Measurements from ENCODE around the gene FILIP1.

Gene FILIP1

DNA sequence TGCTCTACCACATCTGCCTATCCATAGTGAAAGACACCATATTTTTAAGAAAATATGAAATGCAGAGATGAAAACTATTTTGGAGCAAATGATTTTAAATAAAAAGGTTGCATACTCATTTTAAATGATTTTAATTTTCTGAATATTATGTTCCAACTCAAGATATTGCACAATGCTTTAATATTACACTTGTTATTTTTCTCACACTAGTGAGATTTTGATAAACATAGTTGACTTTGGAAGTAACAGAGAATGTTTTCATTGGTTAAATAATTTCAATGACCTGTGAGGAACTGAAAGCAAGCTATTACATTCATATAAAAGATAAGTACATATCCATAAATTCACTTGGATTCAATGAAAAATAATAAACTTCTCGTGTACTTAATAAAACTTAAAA is 201.9 kb downstream of the FILIP1 start:
- no peak for DNase-seq (ENCODE audit: low read depth)

- no peak for DNase-seq (ENCODE audit: low read depth)
Observed at GRCh38 chr6:75291331-75291730, 202.3 kb downstream of the FILIP1 start.

GRCh38 chr6:75290136-75290945 is 203.3 kb downstream of the FILIP1 start:
- DNase-seq (ENCODE audit: low read depth): no peak

GRCh38 chr6:75288023-75288422 is 205.6 kb downstream of the FILIP1 start:
- DNase-seq (ENCODE audit: low read depth): no peak

DNA sequence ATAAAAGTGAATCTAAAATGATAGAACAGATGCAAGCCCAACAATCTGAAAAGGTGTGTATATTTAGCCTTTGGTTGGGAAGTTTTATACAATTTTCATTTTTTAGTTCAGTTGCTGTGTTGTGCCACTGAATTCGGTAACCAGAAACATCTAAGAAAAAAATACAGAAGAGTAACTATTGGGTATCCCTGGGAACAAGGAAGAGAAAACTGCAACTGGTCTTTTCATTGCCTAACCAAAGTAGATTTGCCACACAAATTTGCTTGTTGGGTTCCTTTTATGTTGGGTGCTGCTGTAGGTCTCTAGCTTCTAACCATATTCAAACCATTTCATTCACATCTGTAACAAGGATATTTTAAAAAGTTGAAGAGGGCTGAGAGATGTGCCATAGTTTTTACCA is 206.2 kb downstream of the FILIP1 start:
- DNase-seq (ENCODE audit: low read depth): no peak

GRCh38 chr6:75286955-75287354 is 206.6 kb downstream of the FILIP1 start:
- DNase-seq (ENCODE audit: low read depth): no peak

GRCh38 chr6:75285283-75285639 is 208.3 kb downstream of the FILIP1 start:
- no peak for DNase-seq (ENCODE audit: low read depth)

DNA sequence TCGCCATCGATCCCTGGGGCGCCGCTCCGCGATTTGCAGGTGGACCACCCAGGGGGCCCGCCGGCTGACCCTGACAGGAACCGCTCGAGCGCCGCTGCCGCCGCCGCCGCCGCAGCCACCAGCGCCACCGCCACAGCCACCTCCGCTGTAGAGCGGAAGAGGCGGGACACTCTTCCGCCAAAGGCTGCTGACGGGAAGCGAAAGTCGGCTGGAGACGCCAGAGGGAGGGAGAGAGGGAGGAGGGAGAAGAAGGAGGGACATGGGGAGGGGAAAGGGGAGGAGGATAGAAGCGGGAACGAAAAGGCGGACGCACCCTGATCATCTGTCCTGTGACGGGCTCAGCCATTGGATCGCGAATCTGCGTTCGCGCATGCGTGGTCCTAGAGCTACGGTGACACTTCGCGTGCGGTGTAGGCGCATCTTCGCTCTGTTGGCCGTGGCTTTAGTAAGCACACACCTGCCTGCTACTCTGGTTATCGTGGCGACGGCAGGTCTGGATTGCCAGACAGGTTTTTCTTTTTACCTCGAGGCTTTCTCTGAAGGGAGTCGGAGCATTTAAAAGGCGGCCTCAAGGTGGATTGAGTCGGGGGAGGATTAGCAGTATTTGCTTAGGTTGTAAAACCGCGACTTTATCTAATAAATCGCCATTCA is 208.8 kb downstream of the FILIP1 start, which contains the start of gene TMEM30A:
Gene TMEM30A, minus strand, starts transcription at position 161 of the 651 bp plus-strand sequence. Its CDS starts 154 bp downstream, at position 7.
- DNase-seq (ENCODE audit: low read depth): peak; percentile 96

- DNase-seq (ENCODE audit: low read depth): peak; percentile 1
Observed at GRCh38 chr6:75283907-75284631, 209.5 kb downstream of the FILIP1 start.

DNA sequence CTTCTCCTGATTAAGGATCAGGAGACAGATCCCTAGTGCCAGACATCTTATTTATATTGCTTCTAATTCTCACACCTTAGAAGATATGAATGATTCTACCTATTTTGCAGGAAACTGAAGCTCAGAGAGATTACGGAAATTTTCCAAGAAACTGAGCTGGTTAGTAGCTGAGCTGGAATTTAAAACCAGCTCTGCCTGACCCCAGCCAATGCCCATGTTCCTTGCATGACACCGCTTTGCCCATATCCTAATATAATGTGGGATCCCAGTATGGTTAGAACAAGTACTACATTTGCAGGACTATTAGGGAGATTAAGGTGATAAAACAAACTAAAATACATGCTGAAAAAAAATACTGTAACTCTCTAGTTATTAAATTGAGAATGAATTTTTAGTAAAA is 210.9 kb downstream of the FILIP1 start:
- DNase-seq (ENCODE audit: low read depth): no peak

GRCh38 chr6:75281653-75282052 is 211.9 kb downstream of the FILIP1 start:
- DNase-seq (ENCODE audit: low read depth): no peak

- DNase-seq (ENCODE audit: low read depth): no peak
Observed at GRCh38 chr6:75280131-75280855, 213.3 kb downstream of the FILIP1 start.

DNA sequence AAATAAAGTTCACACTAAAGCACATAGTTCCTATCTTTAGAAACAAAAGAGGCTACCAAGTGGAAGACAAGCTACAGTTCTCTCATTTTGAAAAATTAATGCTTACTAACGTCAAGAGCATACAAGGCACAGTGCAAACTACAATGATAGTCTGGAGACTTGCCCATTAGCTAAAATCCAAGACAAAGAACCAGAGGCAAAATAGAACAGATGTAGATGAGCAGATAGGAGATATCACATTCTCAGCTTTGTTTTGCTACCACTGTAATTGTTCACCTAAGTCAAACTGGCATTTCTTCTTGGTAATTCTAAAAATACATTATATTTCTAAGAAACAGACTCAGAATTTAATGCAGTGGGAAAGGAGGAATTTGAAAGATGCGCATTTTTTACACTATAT is 214.2 kb downstream of the FILIP1 start:
- DNase-seq (ENCODE audit: low read depth): no peak

DNA sequence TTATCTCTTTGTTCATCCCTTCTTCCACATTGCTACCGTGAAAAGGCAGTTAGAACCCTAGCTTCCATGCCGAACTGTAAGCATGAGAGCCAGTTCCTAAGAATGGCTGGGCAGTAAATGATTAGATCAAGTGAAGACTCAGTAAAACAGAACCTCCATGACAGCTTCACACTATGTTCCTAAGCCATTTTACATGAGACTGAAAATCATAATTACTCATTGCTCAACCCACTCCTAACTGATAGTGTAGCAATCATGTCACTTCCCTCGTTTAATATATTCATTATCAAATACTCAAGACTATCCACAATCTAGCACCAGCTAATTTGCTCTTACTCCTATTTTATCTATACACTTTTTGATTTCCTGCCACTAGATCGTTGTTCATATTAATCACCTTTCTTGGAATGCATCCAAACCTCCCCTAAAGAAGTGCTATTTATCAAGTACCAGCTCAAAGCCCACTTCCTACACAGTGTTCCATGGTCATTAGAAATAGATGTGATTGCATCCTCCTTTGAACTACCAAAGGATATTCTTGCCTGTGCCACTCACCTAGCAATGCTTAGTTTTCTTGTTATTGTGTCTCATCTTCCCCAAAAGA is 215.0 kb downstream of the FILIP1 start:
- no peak for DNase-seq (ENCODE audit: low read depth)

DNA sequence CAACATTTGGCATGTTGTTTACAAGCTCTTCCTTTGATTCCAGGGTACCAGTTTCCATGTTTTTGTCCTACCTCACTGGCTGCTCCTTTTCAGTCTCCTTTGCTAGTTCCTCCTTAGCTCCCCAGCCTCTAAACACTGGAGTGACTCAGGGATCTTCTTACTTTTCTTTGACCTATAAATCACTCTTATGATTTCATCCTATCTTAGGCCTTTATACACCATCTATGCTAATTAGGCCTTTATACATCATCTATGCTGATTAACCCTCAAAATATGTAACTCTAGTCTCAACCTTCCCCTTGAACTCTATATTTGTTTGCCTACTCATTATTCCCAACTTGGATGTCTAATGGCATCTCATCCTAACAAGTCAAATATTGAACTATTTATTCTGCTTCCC is 218.5 kb downstream of the FILIP1 start:
- no peak for DNase-seq (ENCODE audit: low read depth)

GRCh38 chr6:75273009-75273408 is 220.6 kb downstream of the FILIP1 start:
- no peak for DNase-seq (ENCODE audit: low read depth)

GRCh38 chr6:75272145-75272840 is 221.3 kb downstream of the FILIP1 start:
- no peak for DNase-seq (ENCODE audit: low read depth)

DNA sequence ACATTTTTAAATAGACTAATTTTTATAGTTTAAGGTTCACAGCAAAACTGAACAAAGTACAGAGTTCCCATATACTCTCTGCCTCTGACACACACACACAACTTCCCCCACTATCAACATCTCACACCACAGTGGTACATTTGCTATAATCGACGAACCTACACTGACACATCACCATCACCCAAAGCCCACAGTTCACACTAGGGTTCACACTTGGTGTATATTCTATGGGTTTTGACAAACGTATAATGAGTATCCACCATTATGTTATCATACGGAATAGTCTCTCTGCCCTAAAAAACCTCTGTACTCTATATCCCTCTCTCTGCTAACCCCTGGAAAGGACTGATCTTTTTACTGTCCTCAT is 224.6 kb downstream of the FILIP1 start:
- DNase-seq (ENCODE audit: low read depth): no peak

DNA sequence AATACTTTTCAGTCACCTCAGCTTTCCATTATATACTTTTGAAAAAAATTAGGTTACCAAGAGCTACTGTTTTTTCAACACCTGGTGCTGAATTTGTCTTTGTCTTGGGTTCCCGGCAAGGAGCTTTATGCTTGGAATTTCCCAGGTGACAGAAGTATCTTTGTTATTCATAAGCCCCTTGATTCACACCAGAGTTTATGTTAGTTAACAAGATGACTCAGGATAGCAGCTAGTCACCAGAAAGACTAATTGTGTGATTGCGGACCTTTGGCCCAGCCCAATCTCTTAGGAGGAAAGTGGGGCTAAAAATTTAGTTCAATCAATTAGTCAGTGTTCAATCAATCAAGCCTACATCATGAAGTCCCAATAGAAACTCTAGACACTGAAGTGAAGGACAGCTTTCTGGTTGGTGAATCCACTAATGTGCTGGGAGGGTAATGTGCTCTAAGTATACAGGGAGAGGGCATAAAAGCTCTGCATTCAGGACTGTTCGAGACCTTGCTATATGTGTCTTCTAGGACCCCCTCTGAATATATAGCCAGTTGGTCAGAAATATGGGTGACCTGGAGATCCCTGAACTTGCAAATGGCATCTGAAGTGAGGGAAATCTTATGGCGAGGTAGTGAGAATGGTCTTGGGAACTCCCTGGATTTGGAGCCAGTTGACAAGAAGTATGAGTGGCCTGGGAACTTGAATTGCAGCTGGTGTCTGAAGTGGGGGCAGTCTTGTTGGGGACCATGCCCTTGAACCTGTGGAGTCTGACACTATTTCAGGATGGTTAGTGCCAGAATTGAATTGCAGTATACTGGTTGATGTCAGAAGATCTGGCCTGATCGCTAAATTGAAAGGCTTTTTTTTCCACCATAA is 225.2 kb downstream of the FILIP1 start:
- no peak for DNase-seq (ENCODE audit: low read depth)

DNA sequence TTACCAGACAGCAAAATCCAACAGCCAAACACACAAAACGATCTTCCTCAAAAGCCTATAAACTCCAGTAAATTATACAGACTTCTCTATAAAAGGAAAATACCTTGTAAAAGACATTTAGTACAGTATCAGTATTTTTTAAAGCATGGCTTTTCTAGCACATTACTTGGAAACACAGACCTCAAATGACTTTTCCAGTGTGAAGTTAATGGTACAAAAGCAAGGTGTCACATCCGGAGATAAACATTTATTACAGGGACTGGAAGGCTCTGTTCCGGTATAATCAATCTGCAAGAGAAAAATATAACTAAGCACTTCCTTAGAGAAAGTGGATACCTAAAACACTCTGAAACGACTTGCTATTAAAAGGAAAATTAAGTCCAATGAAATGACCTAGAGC is 226.1 kb downstream of the FILIP1 start:
- DNase-seq (ENCODE audit: low read depth): no peak
